Esophagus muscularis mucosa (tissue), 4 donors: ENCODE results near the gene CBR3. TPM values are rescaled to one million over a fixed set of nuclear protein-coding genes. Genes with fewer than 3 reads are reported as not detected.

Experiments
- DNase-seq: peaks from one replicate; pipeline ENCODE4 v3.0.0-alpha.2; 2017; ENCODE audit errors: extremely low spot score
- H3K27ac ChIP-seq, 4 donors: fragments of 200-600 bp; sonication (generic); replicated peaks in 1 of 4; 1 replicate in 3 of 4; 2 replicates in 1 of 4; pipeline ENCODE4 v1.5.1; 2016 to 2019; ENCODE audit warnings: mild to moderate bottlenecking in 1 of 4
- H3K27me3 ChIP-seq, 4 donors: fragments of 200-600 bp; sonication (generic); one replicate each; pipeline versions ENCODE4 v1.5.1 to v1.6.0; 2016 to 2019
- H3K36me3 ChIP-seq, 4 donors: fragments of 200-600 bp; sonication (generic); one replicate each; pipeline ENCODE4 v1.5.1; 2016 to 2019
- H3K4me1 ChIP-seq, 4 donors: fragments of 200-600 bp; sonication (generic); one replicate each; pipeline ENCODE4 v1.5.1; 2016 to 2019
- H3K4me3 ChIP-seq, 4 donors: fragments of 200-600 bp; sonication (generic); 1 replicate in 2 of 4; 2 replicates in 2 of 4; pipeline ENCODE4 v1.5.1; 2016 to 2019; ENCODE audit warnings: mild to moderate bottlenecking in 4 of 4, moderate library complexity in 1 of 4
- H3K9me3 ChIP-seq, 4 donors: fragments of 200-600 bp; sonication (generic); 1 replicate in 3 of 4; 2 replicates in 1 of 4; pipeline ENCODE4 v1.5.1; 2016 to 2019
- EP300 ChIP-seq: sonication (generic); formaldehyde crosslinking; IDR thresholded peaks from one replicate; pipeline ENCODE4 v1.6.1; 2017; ENCODE audit warnings: antibody characterized with exemption
- POLR2A ChIP-seq: fragments of 450-650 bp; IDR thresholded peaks from one replicate; pipeline ENCODE4 v1.6.1; 2017; ENCODE audit warnings: antibody characterized with exemption, moderate library complexity, mild to moderate bottlenecking, low read depth
- POLR2AphosphoS5 ChIP-seq, 2 donors: sonication (generic); formaldehyde crosslinking; IDR thresholded peaks; one replicate each; pipeline ENCODE4 v1.6.1; 2017; ENCODE audit warnings: antibody characterized with exemption in 2 of 2
- WGBS: methylation state at CpG from one replicate; pipeline ENCODE4 v1.1.5; 2018; 5-methylcytosine and 5-hydroxymethylcytosine counted together
- intact Hi-C: fragments of 100-400 bp; cut with DNase I; formaldehyde crosslinking; loops from one replicate; pipeline ENCODE4 v1.15.1; 2023
- total RNA-seq, 4 donors: library from RNA; depleted of rRNA; stranded (reverse); fragments of >200 nt; gene quantifications; one replicate each; pipeline versions ENCODE4 v1.1.0 to v1.2.1, GENCODE V29; 2016
- TF ChIP-seq, protein P1 (sequence below), 3 experiments: fragments of 200-600 bp in 2 of 3; fragments of 450-650 bp in 1 of 3; sonication (generic) in 2 of 3; IDR thresholded peaks; one replicate each; pipeline ENCODE4 v1.5.1; 2017 to 2019; ENCODE audit warnings: antibody characterized with exemption in 3 of 3, mild to moderate bottlenecking in 2 of 3, moderate library complexity in 1 of 3

The CBR3 gene
- total RNA-seq, 4 donors from 2014 or later, result 11.4 to 18.5 (median 14.0) TPM

DNA sequence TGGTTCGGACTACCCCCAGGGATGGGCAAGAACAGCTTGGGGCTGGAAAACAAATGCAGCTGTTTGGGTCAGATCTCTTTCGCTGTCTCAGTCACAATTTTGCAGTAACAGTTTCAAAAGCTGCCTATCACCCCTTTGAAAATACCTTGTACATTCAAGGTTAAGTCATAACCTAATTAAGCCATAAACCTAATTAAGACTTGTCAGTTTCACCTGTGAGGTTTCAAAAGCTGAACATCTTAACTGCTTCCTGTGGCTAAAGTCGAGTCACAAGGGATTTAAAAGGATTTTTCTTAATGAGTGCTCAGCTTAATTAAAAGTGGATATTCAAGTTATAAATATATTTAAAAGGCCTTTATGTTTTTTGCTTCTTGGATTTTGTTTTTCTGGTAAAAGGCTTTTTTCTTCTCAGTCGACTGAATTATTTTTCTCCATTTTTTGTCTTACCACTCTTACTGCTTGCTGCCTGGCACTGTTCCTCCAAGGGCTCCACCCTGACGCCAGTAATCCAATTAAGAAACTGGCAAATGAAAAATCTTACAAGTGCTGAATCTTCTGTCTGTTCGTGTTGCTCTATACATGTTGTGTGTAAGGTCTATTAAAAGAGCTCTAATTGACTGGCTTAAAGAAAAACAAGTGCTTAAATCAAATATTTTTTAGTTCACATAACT lies 33.8 kb upstream of the CBR3 start:
- Histone ChIP-seq H3K4me3 (no peak overlapping the region), H3K9me3 (no peaks in the 10 kb centered on the region), H3K36me3 (no peaks in the 10 kb centered on the region), H3K4me1 (peaks cover 0 to 9% (median 8%) of the 10 kb centered on the region in 4 donors), H3K27me3 (peaks cover 0 to 41% (median 3%) of the 10 kb centered on the region in 4 donors), H3K27ac (no peak overlapping the region)
- intact Hi-C loops, result no loop called here
- TF ChIP-seq, protein P1, sequence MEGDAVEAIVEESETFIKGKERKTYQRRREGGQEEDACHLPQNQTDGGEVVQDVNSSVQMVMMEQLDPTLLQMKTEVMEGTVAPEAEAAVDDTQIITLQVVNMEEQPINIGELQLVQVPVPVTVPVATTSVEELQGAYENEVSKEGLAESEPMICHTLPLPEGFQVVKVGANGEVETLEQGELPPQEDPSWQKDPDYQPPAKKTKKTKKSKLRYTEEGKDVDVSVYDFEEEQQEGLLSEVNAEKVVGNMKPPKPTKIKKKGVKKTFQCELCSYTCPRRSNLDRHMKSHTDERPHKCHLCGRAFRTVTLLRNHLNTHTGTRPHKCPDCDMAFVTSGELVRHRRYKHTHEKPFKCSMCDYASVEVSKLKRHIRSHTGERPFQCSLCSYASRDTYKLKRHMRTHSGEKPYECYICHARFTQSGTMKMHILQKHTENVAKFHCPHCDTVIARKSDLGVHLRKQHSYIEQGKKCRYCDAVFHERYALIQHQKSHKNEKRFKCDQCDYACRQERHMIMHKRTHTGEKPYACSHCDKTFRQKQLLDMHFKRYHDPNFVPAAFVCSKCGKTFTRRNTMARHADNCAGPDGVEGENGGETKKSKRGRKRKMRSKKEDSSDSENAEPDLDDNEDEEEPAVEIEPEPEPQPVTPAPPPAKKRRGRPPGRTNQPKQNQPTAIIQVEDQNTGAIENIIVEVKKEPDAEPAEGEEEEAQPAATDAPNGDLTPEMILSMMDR (IDR thresholded peaks at IDR 0.05), result no peak
- no peak for TF ChIP-seq EP300
- no peak for TF ChIP-seq POLR2AphosphoS5 (IDR thresholded peaks at IDR 0.05)
- no peak for TF ChIP-seq POLR2A
- WGBS, result 86% methylated on average over 6 of the region's 6 CpGs
- DNase-seq, result no peak

DNA sequence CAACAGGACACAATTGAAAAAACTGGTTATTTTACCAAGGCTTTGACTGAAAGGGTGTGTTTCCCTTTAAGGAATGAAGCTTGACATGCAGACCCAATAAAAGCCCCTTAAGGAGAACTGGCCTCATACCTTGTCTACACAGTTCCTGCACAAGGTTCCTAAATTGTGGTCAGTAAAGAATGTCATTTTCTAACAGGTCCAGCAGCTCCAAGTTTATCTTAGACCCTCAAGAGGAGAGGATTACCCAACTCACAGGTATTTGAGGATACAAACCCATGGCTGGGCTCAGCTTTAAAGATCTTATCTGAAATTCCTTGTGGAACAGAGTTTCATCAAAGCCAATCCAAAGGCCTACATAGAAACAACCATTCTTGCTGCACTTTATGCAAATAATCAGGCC lies 31.4 kb upstream of the CBR3 start:
- peaks cover 0 to 9% (median 8%) of the 10 kb centered on the region in 4 donors for H3K4me1 ChIP-seq
- no peaks in the 10 kb centered on the region for H3K36me3 ChIP-seq
- intact Hi-C loops, result no loop called here
- H3K9me3 ChIP-seq, result no peaks in the 10 kb centered on the region
- no peak overlapping the region for H3K27ac ChIP-seq
- H3K27me3 ChIP-seq, result peaks cover 0 to 37% (median 3%) of the 10 kb centered on the region in 4 donors
- no peak overlapping the region for H3K4me3 ChIP-seq
- DNase-seq, result no peak
- no peak for TF ChIP-seq EP300
- TF ChIP-seq POLR2AphosphoS5 (IDR thresholded peaks at IDR 0.05), result no peak
- TF ChIP-seq, protein P1 (IDR thresholded peaks at IDR 0.05), result no peak

DNA sequence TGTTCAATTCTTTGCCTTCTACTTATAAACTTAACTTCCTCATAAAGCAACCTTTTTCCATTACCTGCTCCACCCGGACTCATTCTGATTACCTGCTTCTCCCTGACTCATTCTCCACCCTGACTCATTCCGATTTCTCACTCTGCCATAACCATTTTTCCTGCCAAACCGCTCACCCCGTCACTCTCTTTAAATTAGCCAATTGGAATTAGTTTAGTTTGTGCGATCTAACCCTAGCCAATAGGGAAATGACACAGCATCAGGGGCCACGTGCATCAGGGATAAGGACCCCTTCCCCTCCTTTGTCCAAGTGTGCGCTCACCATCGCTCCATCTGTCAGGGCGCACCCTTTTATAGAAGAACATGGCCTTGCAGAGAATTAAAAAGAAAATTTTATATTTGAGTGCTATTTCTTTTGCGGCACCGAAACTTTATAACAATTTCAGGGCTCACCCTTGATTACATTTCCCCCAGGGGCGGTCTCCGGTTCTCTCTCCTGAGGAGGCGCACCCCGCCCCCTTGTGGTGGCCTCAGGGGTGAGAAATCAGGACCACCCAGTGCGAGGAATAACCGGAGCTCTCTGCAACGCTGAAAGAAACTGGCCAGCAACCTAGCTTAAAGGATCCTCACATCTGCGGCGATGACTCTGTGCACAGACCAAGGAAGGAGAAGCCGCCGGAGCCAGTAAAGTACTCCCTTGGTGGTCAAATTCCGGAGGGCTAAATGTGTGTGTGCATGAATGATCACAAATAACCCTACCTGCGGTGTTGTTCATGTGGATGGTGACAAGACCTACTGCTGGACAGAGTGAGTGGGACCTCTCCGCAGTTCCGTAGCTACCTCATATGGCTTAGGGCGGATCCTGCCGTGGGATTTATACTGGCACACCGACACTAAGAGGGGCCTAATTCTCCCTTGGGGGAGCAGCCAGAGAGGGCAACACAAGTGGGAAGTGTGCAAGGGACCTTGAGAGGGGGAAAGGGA lies 30.3 kb upstream of the CBR3 start:
- TF ChIP-seq, protein P1 (IDR thresholded peaks at IDR 0.05), result peak; percentile 43 to 56 (median 44)
- no peak for TF ChIP-seq POLR2AphosphoS5 (IDR thresholded peaks at IDR 0.05)
- Histone ChIP-seq H3K36me3 (no peaks in the 10 kb centered on the region), H3K27ac (no peak overlapping the region), H3K4me3 (peak overlapping the region in 2 of 4 donors; percentile 7 to 19), H3K9me3 (no peaks in the 10 kb centered on the region), H3K4me1 (peaks cover 0 to 9% (median 8%) of the 10 kb centered on the region in 4 donors), H3K27me3 (peaks cover 0 to 28% (median 3%) of the 10 kb centered on the region in 4 donors)
- 33% methylated on average over 28 of the region's 29 CpGs for WGBS
- no peak for DNase-seq
- intact Hi-C loops, result no loop called here

DNA sequence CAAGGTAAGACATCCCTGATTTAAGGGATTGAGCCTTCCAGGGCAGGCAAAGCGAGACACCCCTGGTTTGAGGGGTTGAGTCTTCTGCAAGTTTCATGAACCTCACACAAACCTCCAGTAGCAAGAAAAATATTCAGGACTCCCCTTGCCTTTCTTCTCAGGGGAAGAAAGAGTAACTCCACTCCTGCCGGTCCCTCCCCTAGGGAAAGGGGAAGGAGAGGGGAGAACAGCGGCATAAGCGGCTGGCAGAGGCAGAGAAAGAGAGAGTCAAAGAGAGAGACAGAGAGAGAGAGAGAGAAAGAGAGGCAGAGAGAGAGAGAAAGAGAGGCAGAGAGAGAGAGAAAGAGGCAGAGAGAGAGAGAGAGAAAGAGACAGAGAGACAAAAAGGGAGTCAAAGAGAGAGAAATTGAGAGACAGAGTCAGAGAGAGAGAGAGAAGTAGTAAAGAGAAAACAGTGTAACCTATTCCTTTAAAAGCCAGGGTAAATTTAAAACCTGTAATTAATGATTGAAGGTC lies 29.5 kb upstream of the CBR3 start:
- WGBS, result 67% methylated on average over 4 of the region's 4 CpGs
- DNase-seq, result no peak
- Histone ChIP-seq H3K27me3 (peaks cover 0 to 28% (median 3%) of the 10 kb centered on the region in 4 donors), H3K4me3 (peak overlapping the region in 1 of 4 donors; percentile 19), H3K4me1 (peaks cover 0 to 9% (median 8%) of the 10 kb centered on the region in 4 donors), H3K36me3 (no peaks in the 10 kb centered on the region), H3K27ac (no peak overlapping the region), H3K9me3 (no peaks in the 10 kb centered on the region)
- intact Hi-C loops, result no loop called here
- no peak for TF ChIP-seq EP300
- no peak for TF ChIP-seq POLR2AphosphoS5 (IDR thresholded peaks at IDR 0.05)
- TF ChIP-seq, protein P1 (IDR thresholded peaks at IDR 0.05), result no peak
- TF ChIP-seq POLR2A, result no peak
